UCSD-AML1 (cell line): ENCODE results near the gene SMAD9.
A peak's percentile ranks its signal among the peaks of the same experiment; 100 is the strongest.

Experiments used
- DNase-seq: peaks from one replicate; lab custom pipeline; 2025; ENCODE audit not compliant: unreplicated experiment; lab: John Stamatoyannopoulos, UW

Gene SMAD9

GRCh38 chr13:36870050-36870692 is 49.9 kb downstream of the SMAD9 start:
- DNase-seq: no peak

- DNase-seq: no peak
Measured at GRCh38 chr13:36866232-36866631, 53.8 kb downstream of the SMAD9 start.

GRCh38 chr13:36865265-36865664 is 54.8 kb downstream of the SMAD9 start:
- no peak for DNase-seq

- no peak for DNase-seq
Measured at GRCh38 chr13:36862722-36863121, 57.3 kb downstream of the SMAD9 start.

- DNase-seq: no peak
Measured at GRCh38 chr13:36862002-36862685, 57.9 kb downstream of the SMAD9 start.

- DNase-seq: no peak
Measured at GRCh38 chr13:36859259-36859658, 60.8 kb downstream of the SMAD9 start.

DNA sequence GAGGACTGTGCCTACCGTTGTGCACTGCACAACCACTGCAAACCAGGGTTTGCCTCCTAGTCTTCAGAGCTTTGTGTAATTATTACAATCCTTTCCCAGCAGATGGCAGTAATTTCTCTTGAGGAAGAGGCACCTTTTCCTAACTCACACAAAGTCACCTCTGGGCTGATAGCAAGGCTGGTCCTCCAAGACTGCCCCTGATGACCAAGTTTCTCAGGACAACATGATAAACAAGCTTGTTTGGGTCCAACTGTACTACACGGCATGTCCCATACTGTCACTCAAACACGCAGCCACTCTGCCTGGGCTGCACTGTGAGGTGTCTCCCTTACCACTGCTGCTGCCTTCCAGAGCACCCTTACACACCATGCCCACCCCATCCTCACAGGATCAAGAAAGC is 61.7 kb downstream of the SMAD9 start:
- DNase-seq: peak; percentile 17

GRCh38 chr13:36857253-36857652 is 62.8 kb downstream of the SMAD9 start:
- no peak for DNase-seq

- peak; percentile 29 for DNase-seq
Measured at GRCh38 chr13:36850790-36851438, 69.1 kb downstream of the SMAD9 start.

- DNase-seq: no peak
Measured at GRCh38 chr13:36848199-36848982, 71.6 kb downstream of the SMAD9 start.

GRCh38 chr13:36847606-36848005 is 72.4 kb downstream of the SMAD9 start:
- DNase-seq: no peak

DNA sequence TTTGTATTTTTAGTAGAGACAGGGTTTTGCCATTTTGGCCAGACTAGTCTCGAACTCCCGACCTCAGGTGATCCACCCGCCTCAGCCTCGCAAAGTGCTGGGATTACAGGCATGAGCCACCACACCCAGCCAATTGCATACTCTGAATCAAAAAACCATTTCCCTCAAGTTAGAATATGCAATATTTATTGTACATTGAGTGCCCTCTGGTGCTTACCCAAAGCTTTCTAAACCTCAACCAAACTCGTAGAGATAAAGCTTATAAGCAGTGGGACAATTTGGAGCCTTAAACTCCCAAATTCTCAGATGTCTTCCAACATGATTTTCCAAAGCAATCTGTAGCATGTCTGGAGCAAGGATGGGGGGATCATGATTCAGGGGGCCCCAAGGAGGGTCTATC is 78.6 kb downstream of the SMAD9 start:
- no peak for DNase-seq

DNA sequence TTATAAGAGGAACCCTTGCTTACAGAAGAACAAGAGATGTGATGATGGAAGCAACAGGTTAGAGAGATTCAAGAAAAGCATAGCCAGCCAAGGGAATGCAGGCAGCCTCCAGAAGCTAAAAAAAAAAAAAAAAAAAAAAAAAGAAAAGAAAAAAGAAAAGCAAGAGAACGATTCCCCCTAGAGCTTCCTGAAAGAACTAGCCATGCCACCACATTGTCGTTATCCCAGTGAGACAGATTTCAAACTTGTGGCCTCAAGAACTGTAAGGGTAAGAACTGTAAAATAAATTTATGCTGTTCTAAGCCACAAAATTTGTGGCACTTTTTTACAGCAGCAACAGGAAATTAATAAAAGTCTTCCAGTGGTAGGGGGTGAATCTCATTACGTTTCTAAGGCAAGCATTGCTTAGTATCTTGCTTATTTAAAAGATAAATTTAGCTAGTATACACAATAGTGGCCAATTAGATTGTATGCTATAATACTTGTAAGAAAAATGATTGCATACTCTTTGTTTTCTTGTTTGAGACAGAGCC is 79.3 kb downstream of the SMAD9 start:
- DNase-seq: no peak

DNA sequence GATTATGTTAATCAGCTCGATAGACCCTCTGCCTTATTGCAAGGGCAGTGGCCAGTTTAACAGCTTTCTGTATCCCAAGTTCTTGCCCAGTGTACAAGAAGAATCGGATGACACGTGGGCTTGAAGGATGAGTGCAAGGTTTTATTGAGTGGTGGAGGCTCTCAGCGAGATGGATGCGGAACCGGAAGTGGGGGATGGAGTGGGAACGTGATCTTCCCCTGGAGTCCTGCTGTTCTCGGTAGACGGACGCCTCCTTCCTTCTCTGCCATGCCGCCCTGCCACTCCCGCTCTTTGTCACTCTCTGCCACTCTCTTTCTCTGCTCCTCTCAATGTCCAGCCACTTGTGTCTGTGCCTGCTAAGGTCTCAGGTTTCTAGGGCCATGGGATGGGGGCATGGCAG is 80.1 kb downstream of the SMAD9 start:
- no peak for DNase-seq

GRCh38 chr13:36839281-36839680 is 80.8 kb downstream of the SMAD9 start:
- DNase-seq: no peak

- no peak for DNase-seq
Measured at GRCh38 chr13:36837354-36838092, 82.5 kb downstream of the SMAD9 start.

DNA sequence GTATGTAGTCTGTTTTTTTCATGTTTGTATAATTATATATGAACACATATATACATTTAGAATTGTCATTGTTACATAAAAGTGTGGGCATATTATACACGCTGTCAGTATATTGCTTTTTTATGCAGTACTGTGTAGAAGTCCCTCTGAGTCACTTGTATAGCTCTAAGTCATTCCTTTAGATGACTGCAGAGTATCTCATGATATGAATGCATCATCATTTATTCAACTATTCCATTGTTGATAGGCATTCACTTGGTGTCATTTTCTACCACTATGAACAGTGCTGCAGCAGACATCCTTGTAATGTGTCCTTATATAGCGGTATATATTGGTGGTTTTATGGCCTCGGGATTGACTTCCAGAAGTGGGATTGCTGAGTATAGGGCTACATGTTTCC is 85.7 kb downstream of the SMAD9 start:
- DNase-seq: no peak

GRCh38 chr13:36831291-36831690 is 88.7 kb downstream of the SMAD9 start:
- DNase-seq: no peak

DNA sequence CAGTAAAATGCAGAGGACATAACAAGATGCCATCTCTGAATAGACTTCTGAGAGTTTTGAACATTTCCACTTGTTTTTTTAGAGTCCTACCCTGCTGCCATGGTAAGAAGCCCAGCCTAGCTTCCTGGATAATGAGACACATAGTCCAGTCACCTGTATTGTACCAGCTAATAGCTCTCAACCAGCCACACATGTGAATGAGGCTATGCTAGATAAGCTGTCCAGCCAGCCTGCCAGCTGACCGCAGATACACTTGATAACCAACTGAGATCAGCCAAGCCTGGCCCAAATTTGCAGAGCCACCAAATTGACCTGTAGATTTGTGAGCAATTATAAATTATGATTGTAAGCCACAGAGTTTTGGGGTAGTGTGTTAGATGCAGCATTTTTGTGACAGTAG is 90.3 kb downstream of the SMAD9 start:
- DNase-seq: no peak

DNA sequence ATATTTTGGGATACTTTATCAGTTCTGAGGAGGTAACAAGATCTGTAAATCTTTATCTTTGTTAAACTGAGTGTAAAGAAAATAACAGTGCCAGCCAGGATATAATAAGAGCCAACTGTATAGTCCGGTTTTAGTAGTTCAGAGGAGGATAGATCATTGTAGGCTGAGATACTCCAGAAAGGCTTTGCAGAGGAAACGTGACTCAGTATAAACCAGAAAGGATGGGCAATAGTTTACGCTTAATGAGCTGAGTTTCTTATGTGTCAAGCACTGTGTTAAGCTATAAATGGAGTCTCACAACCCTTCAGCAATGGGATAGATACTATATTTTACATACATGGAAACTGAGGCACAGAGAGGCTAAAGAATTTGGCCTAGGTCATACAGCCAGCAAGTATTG is 97.3 kb downstream of the SMAD9 start:
- DNase-seq: no peak

- DNase-seq: no peak
Measured at GRCh38 chr13:36820222-36820621, 99.8 kb downstream of the SMAD9 start.
